PC-9 (cell line): ENCODE measurements around the gene HDAC5.

Experiments
- CTCF ChIP-seq: fragments of 200-600 bp; sonication (generic); conservative IDR thresholded peaks from 2 replicates; pipeline ENCODE4 v1.6.1; 2017; ENCODE audit warnings: mixed run types, antibody characterized with exemption, mild to moderate bottlenecking, moderate library complexity
- EZH2 ChIP-seq: fragments of 200-600 bp; sonication (generic); IDR thresholded peaks from 2 replicates; pipeline ENCODE4 v1.8.0; 2017; ENCODE audit warnings: antibody characterized with exemption, low read depth

- TF ChIP-seq CTCF (no peak), EZH2 (no peak)
These were observed 74.0 kb downstream of the HDAC5 start for GRCh38 chr17:44049294-44050060.
